Right lobe of liver (tissue), 6 donors: Measurements from ENCODE around the gene CCNJL. TPM values are rescaled to one million over a fixed set of nuclear protein-coding genes. Genes with fewer than 3 reads are reported as not detected.

Experiments
- ATAC-seq, 4 donors: fragments of 200-7000 bp; cut with Tn5 transposase; one replicate each; pipeline ENCODE4 v1.9.1; 2020; ENCODE audit warnings: mild to moderate bottlenecking in 4 of 4, moderate library complexity in 4 of 4
- DNase-seq, 3 donors: peaks; one replicate each; pipeline ENCODE4 v3.0.0-alpha.2; 2020
- H3K27ac ChIP-seq, 3 donors: fragments of 200-600 bp; one replicate each; pipeline ENCODE4 v1.8.0; 2022
- H3K27me3 ChIP-seq, 2 donors: fragments of 200-600 bp; one replicate each; pipeline ENCODE4 v1.8.0; 2022
- H3K36me3 ChIP-seq, 4 donors: fragments of 200-600 bp; sonication (generic) in 1 of 4; one replicate each; pipeline versions ENCODE4 v1.5.1 to v1.8.0; 2017 to 2022; ENCODE audit warnings: control low read depth in 1 of 4
- H3K4me1 ChIP-seq, 4 donors: fragments of 200-600 bp; sonication (generic) in 1 of 4; one replicate each; pipeline versions ENCODE4 v1.5.1 to v1.8.0; 2017 to 2022; ENCODE audit warnings: control low read depth in 1 of 4
- H3K4me3 ChIP-seq, 3 donors: fragments of 200-600 bp; one replicate each; pipeline ENCODE4 v1.8.0; 2022
- H3K9me3 ChIP-seq, 4 donors: fragments of 200-600 bp; sonication (generic) in 1 of 4; one replicate each; pipeline versions ENCODE4 v1.5.1 to v1.8.0; 2017 to 2022; ENCODE audit warnings: control low read depth in 1 of 4
- CTCF ChIP-seq, 4 donors: fragments of 200-600 bp in 3 of 4; fragments of 450-650 bp in 1 of 4; IDR thresholded peaks; one replicate each; pipeline versions ENCODE4 v1.5.1 to v1.8.0; 2016 to 2022; ENCODE audit warnings: antibody characterized with exemption in 4 of 4, mild to moderate bottlenecking in 2 of 4
- POLR2A ChIP-seq: fragments of 450-650 bp; IDR thresholded peaks from one replicate; pipeline ENCODE4 v1.6.1; 2017; ENCODE audit warnings: antibody characterized with exemption, mild to moderate bottlenecking
- WGBS: methylation state at CpG from one replicate; pipeline ENCODE4 v1.1.6; 2018; ENCODE audit warnings: low coverage, low lambda C conversion rate; ENCODE audit not compliant: insufficient coverage; ENCODE audit errors: missing lambda C conversion rate; 5-methylcytosine and 5-hydroxymethylcytosine counted together
- intact Hi-C, 2 donors: fragments of 100-400 bp; cut with DNase I; formaldehyde crosslinking; loops; one replicate each; pipeline versions ENCODE4 v1.11.2 to v1.14.1; 2022
- long read RNA-seq: library from polyadenylated mRNA; unstranded; transcript quantifications from one replicate; pipeline ENCODE4 v2.0.0, GENCODE V29; 2019
- total RNA-seq, 6 experiments: library from RNA; depleted of rRNA in 2 of 6; stranded (reverse); fragments of >200 nt in 2 of 6; fragmentation: NEBNext Ultra II Directional in 3 of 6; extraction: Animal tissue kit (Norgen Biotek cat#: 25700) in 3 of 6; gene quantifications; one replicate each; pipeline versions ENCODE4 v1.1.0 to v1.2.4, GENCODE V29; 2016 to 2023
- donor health status: DM: no; HTN: yes; CAD: no.
- donor health status: DM: no; HTN: no; CAD: no.
- donor health status: DM: no; HTN: no; CAD: no.
- donor health status: DM: no; HTN: yes; CAD: no.
- donor health status: DM: no; HTN: yes; CAD: no.

The CCNJL gene
- under 1 TPM; 0.19 to 0.79 (median 0.44) TPM for total RNA-seq
- long read RNA-seq = 0 reads

GRCh38 chr5:160312134-160312959 lies at the start of gene CCNJL:
Gene CCNJL, minus strand, starts transcription at chr5:160312564. Its CDS starts 641 bp downstream, at chr5:160311923.
- peak within 1 kb of the TSS in 2 of 3 donors; percentile 5 to 26 for H3K27ac ChIP-seq
- WGBS = 2% methylated on average over 11 of the region's 84 CpGs
- no peaks in the 10 kb centered on the region for H3K9me3 ChIP-seq
- TF ChIP-seq POLR2A (no peak), CTCF (IDR thresholded peaks at IDR 0.05) (no peak)
- DNase-seq = peak; percentile 59 to 62 (median 61)
- intact Hi-C loops = no loop called here
- H3K27me3 ChIP-seq = peaks cover 7 to 9% of the 10 kb centered on the region in 2 donors
- peak; percentile 67 to 76 (median 71) for ATAC-seq
- H3K4me3 ChIP-seq = peak within 1 kb of the TSS; percentile 38 to 53 (median 49)
- H3K36me3 ChIP-seq = no peaks in the 10 kb centered on the region
- peaks cover 0 to 14% (median 0%) of the 10 kb centered on the region in 4 donors for H3K4me1 ChIP-seq

GRCh38 chr5:160361624-160362228 lies 49.4 kb upstream of the CCNJL start:
- no peak overlapping the region for H3K27ac ChIP-seq
- no peaks in the 10 kb centered on the region for H3K27me3 ChIP-seq
- no peak overlapping the region for H3K4me3 ChIP-seq
- DNase-seq = no peak
- intact Hi-C loops = no loop called here
- no peaks in the 10 kb centered on the region for H3K9me3 ChIP-seq
- no peaks in the 10 kb centered on the region for H3K4me1 ChIP-seq
- TF ChIP-seq POLR2A (no peak), CTCF (IDR thresholded peaks at IDR 0.05) (no peak)
- no peaks in the 10 kb centered on the region for H3K36me3 ChIP-seq
- ATAC-seq = no peak
- 72% methylated on average over 6 of the region's 9 CpGs for WGBS

- H3K4me3 ChIP-seq = no peak overlapping the region
- H3K9me3 ChIP-seq = no peaks in the 10 kb centered on the region
- DNase-seq = no peak
- H3K27ac ChIP-seq = no peak overlapping the region
- 47% methylated on average over 3 of the region's 3 CpGs for WGBS
- no peaks in the 10 kb centered on the region for H3K27me3 ChIP-seq
- H3K4me1 ChIP-seq = no peaks in the 10 kb centered on the region
- TF ChIP-seq CTCF (IDR thresholded peaks at IDR 0.05) (no peak), POLR2A (no peak)
- no peak for ATAC-seq
- intact Hi-C loops = no loop called here
- no peaks in the 10 kb centered on the region for H3K36me3 ChIP-seq
These were observed 47.9 kb upstream of the CCNJL start for GRCh38 chr5:160360310-160360709.

- no peak overlapping the region for H3K27ac ChIP-seq
- TF ChIP-seq CTCF (IDR thresholded peaks at IDR 0.05) (no peak), POLR2A (no peak)
- 69% methylated on average over 4 of the region's 4 CpGs for WGBS
- intact Hi-C loops = no loop called here
- no peaks in the 10 kb centered on the region for H3K36me3 ChIP-seq
- no peaks in the 10 kb centered on the region for H3K27me3 ChIP-seq
- no peak for ATAC-seq
- DNase-seq = no peak
- no peaks in the 10 kb centered on the region for H3K4me1 ChIP-seq
- H3K4me3 ChIP-seq = no peak overlapping the region
- H3K9me3 ChIP-seq = no peaks in the 10 kb centered on the region
These were observed 47.5 kb upstream of the CCNJL start for GRCh38 chr5:160359816-160360215.
